Retina (tissue), 1 donor: ENCODE results near the gene IRX4.
"Not testable (repeated sequence)": the region's sequence is repeated elsewhere in the genome, so short reads cannot be mapped to it uniquely, and the experiment has no call there.

Experiments used
- DNase-seq: peaks from one replicate; pipeline ENCODE4 v3.0.0-alpha.2; 2016

The IRX4 gene

GRCh38 chr5:1856596-1857255, 26.0 kb downstream of the IRX4 start:
- DNase-seq: no peak

GRCh38 chr5:1855596-1855995, 27.1 kb downstream of the IRX4 start:
- no peak for DNase-seq

DNA sequence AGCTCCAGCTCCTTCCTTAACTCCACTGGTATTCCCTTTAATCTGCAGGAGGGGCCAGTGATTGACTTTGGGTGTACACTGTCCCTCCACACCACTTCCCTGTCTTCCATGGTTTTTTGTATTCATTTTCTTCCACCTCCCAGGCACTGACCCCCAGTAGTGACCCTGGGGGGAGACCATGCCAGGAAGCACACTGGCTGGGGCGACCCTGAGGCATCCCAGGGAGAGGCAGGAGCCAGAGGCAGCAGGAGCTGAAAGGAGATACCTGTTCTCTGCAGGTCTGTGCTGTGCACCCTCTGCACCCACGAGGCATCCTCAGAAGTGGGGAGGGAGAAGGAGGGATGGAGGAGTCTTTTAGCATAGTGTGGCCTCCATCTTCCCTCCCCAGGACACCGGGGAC, 27.6 kb downstream of the IRX4 start:
- no peak for DNase-seq

GRCh38 chr5:1853531-1853930, 29.2 kb downstream of the IRX4 start:
- no peak for DNase-seq

DNA sequence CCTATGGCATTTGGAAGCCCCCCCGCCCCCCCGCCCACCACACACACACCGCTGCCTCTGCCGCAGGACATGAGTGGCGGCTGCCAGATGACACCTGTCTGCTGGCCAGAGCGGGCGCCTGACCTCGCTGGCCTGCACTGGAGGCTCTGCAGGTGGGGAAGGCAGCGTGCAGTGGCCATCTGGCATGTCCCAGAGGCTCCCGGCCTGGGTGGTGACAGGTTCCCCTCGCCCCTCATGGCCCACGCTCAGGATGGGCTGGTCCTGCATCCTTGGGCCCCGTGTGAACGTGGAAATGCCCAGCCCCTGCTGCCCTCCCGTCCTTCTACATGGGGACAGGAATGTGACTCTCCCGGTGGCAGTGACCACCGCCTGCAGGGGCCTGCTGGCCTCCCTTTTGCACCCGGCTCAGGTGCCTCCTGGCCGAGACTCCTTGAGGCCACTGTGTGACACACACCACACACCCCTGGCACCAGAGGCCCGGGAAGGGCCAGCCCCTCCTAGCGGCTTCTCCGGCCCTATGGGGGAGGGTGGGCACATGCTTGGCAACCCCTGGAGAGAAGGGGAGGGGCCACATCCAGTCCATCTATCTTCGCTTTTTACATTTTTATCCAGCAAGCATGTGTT, 30.3 kb downstream of the IRX4 start:
- no peak for DNase-seq

GRCh38 chr5:1851290-1851934, 31.3 kb downstream of the IRX4 start:
- DNase-seq: no peak

- no peak for DNase-seq
Measured at GRCh38 chr5:1850324-1851154, 32.2 kb downstream of the IRX4 start.

DNA sequence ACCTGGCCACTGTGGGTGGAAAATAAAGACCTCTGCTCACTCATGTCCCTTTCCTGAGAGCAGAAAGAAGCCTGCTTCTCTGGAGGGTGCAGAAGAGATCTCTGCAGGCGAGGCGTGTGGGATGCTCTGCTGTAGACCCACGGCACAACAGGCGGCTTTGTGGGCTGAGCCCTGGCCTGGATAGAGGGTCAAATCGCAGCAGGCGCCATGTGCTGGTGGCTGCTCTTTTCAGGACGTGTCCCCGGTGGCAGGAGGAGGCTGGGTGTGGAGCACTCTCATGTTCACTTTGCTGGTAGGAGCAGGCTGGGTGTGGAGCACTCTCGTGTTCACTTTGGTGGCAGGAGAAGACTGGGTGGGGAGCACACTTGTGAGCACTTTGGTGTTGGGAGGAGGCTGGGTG, 35.1 kb downstream of the IRX4 start:
- DNase-seq: no peak

DNA sequence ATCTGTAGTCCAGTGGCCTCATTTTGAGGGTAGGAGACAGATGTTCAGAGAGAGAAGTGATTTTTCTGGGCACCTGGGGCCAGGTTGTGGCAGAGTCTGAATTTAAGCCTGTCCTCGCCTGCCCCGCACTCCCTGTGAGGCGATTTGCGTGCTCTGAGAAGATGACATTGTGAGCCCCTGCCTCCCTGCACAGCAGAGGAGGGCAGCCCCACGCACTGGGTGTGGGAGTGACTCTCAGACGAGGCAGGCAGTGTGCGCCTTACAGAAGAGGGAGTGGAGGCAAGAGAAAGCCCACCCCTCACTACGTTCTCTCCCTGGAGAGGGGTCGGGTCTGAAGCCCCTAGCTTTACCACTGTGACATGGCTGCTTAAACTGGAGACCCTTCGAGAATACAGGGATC, 35.7 kb downstream of the IRX4 start:
- DNase-seq: no peak

DNA sequence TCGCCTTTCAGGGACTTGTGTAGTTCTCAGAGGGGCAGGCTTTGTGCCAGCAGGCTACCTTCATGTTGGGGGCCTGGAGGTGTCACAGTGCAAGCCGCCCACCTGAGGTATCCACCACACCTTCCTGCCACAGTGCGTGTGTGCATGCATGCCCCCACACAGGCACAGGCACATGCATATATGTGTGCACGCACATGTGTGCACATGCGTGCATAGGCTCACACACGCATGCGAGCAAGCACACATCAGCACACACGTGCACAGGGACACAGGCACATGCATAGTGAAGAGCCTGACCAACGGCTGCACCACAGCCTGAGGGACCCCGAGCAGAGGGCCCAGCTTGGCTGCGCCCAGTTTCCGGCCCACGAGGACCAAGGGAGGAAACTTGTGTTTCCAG, 36.1 kb downstream of the IRX4 start:
- DNase-seq: no peak

DNA sequence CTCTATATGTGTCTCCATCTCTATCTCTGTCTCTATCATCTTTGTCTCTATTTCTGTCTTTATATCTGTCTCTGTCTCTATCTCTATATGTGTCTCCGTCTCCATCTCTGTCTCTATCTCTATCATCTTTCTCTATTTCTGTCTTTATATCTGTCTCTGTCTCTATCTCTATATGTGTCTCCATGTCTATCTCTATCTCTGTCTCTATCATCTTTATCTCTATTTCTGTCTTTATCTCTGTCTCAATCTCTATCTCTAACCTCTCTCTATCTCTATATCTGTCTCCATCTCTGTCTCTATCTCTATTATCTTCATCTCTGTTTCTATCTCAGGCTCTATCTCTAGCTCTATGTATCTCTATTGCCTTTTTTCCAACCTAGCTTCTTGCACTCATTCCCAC, 37.0 kb downstream of the IRX4 start:
- no peak for DNase-seq

GRCh38 chr5:1844708-1845436, 37.9 kb downstream of the IRX4 start:
- no peak for DNase-seq

GRCh38 chr5:1843761-1844160, 39.0 kb downstream of the IRX4 start:
- not testable (repeated sequence) for DNase-seq

DNA sequence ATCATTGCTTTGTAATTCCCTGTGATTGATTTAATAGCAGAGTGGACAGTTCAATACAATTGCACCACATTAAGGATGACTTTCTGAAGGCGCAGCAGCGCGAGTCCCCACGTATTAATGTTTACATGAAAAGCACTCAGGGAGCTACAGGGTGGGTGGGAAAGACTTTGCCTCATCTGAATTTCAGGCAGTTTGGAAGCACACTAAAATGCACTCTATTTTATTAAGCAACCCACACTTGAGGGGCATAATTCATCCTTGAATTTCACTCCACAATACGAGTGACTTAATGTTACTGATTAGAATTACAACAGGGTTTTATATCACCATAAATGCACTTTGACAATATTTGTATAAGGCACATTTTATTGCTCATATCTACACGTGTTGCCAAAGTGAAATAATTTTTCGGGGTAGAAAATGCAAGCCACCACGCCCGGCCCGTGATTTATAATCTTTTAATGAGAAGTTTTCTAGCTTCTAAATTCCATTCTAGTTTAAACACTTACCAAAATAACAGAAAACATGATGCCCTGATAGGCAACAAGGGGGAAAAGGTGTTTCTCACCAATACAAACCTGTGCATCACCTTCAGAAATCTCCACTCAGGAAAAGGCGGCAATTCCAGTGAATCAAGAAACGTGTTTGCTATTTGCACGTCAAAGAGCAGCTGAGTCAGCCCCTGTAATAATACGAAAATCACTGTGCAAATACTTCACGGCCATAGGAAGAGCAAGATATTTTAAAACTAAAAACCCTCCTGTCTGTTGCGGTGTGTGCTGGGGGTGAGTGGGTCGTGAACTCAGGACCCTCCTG, 40.5 kb downstream of the IRX4 start:
- DNase-seq: no peak

DNA sequence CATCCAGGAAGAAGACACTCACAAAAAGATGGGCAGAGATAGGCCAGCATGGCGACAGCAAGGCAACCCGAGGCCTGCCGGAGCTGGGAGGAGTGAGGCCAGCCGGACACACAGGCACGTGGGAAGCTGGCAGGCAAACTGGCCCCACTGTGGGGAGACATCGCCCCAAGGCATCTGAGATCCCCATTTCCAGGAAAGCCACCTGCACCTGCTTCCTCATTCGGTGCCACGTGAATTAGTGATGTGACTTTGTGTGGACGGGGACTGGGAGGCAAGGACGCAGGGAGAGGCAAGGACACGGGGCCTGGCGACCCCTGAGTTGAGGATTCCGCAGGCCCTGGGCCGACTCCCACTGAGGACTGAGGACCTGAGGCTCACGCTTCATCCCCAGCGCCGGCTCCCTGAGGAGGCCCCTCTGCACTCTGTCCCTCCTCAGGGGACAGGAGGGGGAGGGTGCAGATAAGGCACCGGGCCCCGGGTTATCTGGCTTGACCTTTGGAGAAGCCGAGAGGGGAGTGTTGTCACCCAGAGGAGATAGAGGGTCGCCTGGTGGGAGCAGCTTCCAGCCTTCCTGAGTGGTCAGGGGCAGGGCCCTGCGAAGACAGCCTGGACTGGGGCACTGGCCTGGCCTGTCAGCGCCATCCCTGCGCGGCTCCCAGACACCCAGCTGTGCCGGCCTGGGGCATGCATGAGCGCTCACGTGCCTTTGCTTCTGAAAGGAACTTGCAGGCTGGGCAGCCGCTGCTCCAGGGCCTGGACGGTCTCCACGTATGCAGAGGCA, 41.8 kb downstream of the IRX4 start:
- DNase-seq: peak; percentile 78

DNA sequence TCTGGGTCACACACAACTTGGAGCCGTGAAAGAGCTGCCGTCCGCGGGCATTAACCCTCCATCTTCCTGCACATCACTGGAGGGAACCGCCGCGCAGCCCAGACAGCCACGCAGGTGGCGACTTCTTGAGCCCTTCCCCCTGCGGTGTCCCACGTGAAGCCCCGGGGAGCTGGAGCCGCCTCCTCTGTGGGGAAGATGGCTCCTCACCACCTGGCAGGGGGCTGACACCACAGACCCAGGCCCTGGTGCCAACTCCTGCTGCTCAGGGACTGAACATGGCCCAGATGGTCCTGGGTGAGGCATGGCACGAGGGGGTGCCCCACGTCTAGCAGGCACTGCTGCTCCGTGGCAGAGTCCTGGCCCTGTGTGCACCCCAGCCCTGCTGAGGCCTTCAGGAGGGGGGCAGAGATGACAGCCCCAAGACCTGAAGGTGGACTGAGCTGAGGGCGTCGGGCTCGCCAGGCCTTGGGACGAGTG, 42.6 kb downstream of the IRX4 start:
- no peak for DNase-seq

- no peak for DNase-seq
Measured at GRCh38 chr5:1838013-1838412, 44.7 kb downstream of the IRX4 start.

- no peak for DNase-seq
Measured at GRCh38 chr5:1836891-1837880, 45.5 kb downstream of the IRX4 start.

- DNase-seq: no peak
Measured at GRCh38 chr5:1836176-1836890, 46.4 kb downstream of the IRX4 start.
